HG03442 (cell line): ENCODE data around the gene PDCD10.

Source experiments
- ATAC-seq: cut with Tn5 transposase; IDR thresholded peaks from one replicate; pipeline ENCODE4 v1.9.1; 2021; ENCODE audit warnings: mild to moderate bottlenecking, moderate library complexity; ENCODE audit not compliant: unreplicated experiment

PDCD10 gene

GRCh38 chr3:167735233-167736138 is 794 bp upstream of the PDCD10 start, which contains the start of gene SERPINI1:
Gene SERPINI1, plus strand, starts transcription at chr3:167735721. Its CDS starts 53,408 bp downstream, at chr3:167789129.
- peak; percentile 54 for ATAC-seq

DNA sequence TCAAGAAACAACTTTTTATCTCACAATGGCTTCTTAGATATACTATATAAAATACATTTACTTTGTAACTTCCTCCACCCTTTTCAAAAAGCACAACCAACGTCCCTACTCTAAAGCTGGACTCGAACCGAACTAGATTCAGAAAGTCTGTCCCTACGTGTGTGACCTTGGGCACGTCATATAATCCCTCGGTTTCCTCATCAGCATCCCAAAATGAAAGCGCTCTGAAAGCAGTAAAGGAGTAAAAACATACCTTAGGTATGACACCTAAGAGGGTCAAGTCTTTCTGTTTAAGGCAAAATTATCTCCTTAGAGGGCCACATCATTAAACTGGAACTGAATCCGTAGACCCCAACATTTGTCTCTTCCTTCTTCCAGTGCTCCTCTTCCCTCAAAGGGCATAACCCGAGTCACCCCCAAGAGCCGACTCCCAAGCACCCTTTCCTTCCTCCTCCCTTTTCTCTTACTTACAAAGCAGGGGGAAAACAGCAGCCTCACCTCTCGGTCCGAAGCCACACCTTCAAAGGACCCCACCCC is 663 bp downstream of the PDCD10 start:
- ATAC-seq = no peak

DNA sequence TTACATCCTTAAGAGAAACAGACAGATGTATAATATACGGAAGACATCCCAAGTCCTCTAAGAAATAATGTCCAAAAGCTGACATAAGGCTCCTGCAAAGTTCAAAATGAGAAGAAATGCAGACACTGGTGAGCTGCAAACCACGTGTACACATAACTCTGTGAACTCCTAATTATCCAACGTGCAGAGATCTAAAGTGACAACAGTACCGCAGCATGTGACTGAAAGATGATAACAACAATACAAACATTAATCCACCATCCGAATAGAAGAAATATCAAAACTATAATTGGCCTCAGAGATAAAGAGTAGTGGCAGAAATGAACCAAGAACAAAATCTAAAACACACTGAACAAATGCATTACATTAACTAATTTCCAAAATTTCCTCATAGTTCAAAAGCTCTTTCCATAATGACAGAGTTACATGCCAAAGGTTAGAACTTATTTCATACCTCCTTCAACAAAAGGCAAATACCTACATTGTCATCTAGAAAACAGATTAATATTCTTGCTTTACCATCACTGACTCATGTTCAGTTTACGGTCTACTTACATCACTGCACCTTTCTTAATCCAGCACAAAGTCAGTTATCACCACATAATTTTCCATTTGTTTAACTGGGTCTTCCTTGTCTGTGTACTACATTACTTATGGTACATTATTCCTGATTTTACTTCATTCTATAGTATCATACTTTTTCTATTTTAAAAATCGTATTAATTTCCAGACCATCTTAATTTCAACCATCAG is 2.2 kb downstream of the PDCD10 start:
- ATAC-seq = no peak

DNA sequence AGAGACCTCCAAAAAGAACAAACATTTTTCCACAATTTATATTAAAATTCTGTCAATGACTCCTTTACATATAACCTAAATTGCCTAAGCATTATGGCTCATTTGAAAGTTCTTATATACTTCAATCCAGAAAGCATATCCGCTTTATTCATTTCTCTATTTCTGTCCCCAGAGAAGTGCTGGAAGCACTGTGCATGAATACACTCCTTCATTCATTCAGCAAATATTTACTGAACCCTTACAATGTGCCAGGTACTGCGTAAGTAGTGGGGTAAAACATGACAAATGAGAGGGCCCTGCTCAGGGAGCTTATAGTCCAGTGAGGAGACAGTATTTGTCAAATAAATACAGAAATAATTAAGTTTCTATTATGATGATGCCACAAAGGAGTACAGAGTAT is 3.3 kb downstream of the PDCD10 start:
- ATAC-seq = no peak

DNA sequence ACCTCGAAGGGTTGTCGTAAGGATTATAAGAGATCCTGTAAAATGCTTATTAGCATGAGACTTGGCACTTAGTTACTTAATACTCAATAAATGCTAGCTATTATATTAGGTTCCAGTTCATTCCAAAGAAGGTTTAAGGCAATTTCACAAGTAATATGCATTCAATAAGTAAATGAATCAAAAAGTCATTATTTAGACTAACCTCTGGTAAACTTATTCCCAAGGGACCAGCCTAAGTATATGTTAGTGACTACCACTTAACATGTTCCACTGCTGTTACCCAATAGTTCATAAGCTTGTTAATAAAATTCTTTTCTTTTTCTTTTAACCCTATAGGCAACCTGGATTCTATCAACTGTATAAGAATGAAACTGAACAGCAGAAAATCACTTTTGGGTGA is 5.1 kb downstream of the PDCD10 start:
- ATAC-seq = no peak

- ATAC-seq = no peak
These were observed 5.9 kb downstream of the PDCD10 start for GRCh38 chr3:167728632-167729323.

- ATAC-seq = no peak
These were observed 6.5 kb downstream of the PDCD10 start for GRCh38 chr3:167728176-167728575.

DNA sequence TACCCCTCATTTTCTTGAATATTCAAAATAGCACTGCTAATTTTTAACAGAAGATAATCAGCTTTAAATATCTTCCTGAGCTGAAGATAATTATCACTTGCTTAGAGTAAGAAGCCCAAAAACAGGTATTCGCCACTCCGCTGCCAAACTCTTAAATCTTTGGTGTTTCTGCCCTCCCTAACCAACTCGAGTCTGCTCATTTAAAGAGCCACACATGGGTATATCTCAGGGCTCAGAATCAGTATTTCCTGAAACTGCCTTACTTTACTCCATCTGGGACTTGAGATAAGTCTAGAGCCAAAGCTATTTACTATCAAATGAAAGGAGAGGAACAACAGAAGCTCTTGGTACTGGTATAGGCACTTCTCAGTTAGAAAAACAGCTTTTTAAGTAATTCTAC is 10.8 kb downstream of the PDCD10 start:
- ATAC-seq = no peak

DNA sequence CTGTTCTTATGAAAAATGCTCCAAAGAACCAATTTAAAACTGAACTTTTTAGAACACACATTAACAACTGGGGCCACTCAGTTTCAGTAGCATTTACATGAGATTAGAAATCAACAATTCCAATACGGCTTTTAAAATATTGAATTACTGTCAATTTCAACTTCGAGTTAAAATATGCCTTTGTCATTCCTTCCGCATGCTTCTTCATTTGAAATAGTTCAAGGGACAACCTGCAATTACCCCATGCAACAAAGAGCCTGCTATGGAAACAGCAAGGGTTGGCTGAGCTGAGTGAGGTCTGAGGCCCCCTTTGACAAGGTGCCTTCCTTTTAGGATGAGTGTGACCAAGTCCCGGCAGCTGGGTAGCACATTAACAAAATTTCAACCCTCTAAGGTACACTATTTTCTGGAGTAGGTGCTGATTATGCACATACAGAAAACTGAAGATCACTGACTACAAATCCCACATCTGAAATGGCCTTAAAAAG is 11.6 kb downstream of the PDCD10 start:
- no peak for ATAC-seq

GRCh38 chr3:167718582-167718981 is 16.1 kb downstream of the PDCD10 start:
- no peak for ATAC-seq

GRCh38 chr3:167716920-167717319 is 17.8 kb downstream of the PDCD10 start:
- ATAC-seq = no peak

- ATAC-seq = no peak
These were observed 19.8 kb downstream of the PDCD10 start for GRCh38 chr3:167714871-167715270.

- ATAC-seq = no peak
These were observed 22.2 kb downstream of the PDCD10 start for GRCh38 chr3:167712445-167712844.

- no peak for ATAC-seq
These were observed 23.3 kb downstream of the PDCD10 start for GRCh38 chr3:167711439-167711838.

- no peak for ATAC-seq
These were observed 24.1 kb downstream of the PDCD10 start for GRCh38 chr3:167710552-167710951.

- no peak for ATAC-seq
These were observed 25.0 kb downstream of the PDCD10 start for GRCh38 chr3:167709690-167710089.

DNA sequence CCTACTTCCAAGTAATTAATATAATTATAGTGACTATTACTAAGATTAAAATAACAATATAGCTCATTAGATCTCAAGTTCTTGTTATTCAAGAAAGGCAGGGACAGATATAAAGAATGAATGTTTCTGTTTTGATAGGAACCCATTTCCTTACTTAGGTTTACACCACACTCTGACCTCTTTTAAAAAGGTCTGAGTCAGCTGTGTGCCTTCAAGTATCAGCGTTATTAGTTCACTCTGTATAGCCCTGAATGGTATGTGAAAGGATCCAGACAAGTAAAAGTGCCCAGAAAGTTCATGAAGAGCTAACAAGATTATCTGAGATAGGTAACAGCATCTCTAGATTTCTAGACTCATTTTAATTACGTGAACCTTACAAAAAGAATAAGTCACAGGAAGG is 28.9 kb downstream of the PDCD10 start:
- ATAC-seq = no peak

DNA sequence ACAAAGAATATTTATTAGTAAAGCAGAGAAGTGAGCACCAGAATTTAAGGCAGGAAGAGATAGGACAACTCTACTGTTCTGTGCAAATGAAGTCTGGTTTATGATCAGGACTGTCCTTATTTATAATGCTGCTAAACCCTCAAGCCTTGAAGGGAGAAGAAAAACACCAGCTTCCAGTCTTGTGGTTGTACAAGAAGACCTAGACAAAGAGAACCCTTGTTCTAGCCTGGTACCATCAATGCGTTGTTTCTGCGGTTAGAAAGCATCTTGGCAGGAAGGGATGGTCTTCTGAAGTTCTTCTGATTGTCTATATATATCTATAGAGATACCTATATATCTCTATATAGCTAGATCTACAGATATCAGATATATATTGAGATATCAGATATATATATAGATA is 33.8 kb downstream of the PDCD10 start:
- no peak for ATAC-seq

DNA sequence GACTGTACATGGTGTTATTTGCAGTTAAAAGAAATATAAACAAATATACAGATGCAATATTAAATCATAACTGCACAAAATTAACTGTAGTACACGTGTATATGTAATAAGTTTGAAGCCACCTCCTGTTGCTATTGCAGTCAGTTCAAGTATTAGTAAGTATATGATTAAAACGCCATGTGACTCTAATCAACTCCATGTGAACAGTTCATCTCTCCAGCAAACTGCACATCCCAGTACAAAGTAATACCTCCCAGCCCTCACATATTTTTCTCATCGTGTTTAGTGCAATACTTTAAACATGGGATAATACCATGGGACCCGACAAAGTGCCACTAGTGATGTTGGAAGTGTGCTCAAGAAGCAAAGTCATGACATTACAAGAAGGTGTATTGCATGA is 34.6 kb downstream of the PDCD10 start:
- ATAC-seq = no peak

- ATAC-seq = no peak
These were observed 40.6 kb downstream of the PDCD10 start for GRCh38 chr3:167694121-167694520.

DNA sequence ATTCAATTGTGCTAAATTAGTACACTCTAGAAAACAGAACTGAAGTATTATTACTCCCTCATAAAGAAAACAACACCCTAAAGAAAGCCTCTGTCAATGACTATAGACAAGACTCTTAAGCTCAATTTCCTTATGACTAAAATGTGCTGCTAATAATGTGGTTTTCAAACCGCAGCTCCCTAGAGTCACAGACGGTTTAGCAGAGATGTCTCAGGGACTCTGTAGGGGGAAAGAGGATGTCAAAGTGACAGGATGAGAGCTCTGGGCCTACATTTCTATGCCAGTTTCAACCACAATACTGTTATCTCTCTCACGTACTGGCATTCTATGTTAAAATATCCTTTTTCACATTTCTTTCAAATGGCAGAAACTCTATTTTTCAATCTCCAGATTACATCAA is 43.3 kb downstream of the PDCD10 start:
- peak; percentile 100 for ATAC-seq
